SKM-1 treated with dmso at 0.1 percent for 144 hours (cell line): ENCODE data around the gene PCDH8.

Experiments used
- DNase-seq: peaks from one replicate; lab custom pipeline; 2025; ENCODE audit not compliant: unreplicated experiment; lab: John Stamatoyannopoulos, UW

PCDH8 gene

GRCh38 chr13:52851137-52851962, 2.9 kb upstream of the PCDH8 start:
- no peak for DNase-seq

GRCh38 chr13:52850396-52851136, 2.1 kb upstream of the PCDH8 start:
- peak; percentile 60 for DNase-seq

GRCh38 chr13:52850072-52850395, 1.6 kb upstream of the PCDH8 start:
- DNase-seq: no peak

DNA sequence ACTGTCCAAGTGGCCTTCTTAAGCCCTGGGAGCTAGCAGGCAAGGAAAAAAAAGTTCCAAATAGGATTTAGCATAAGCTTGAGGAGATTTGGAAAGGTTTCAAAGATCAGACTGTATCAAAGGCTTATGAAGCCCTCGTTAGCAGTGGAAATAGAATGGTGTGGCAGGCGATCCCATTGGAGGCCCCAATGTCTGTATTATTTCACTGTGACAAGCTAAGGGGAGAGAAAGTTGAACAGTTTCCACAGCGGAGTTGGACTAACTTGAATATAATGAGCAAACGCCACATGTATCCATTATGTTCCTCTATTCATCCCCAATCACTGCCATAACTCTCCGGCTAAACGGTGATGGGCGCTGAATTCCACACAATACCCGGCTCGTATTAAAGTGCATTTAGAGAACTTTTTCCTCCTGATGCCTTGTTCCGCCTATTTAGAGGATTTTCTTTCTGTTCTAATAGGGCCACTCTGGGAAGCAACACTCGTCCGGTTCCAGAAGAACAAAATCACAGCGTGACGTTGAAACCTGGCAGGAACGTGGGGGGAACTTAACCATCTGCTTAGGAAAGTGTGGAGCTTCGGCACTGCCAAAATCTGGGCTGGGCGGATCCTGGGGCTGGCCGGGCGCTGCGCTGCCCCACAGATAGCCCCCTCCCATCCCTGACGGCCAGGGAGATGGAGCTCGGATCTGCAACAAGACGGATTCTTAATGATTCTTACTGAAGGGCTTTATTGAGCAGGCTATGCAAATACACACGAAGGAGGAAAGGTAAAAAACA, 1.0 kb upstream of the PCDH8 start:
- no peak for DNase-seq

DNA sequence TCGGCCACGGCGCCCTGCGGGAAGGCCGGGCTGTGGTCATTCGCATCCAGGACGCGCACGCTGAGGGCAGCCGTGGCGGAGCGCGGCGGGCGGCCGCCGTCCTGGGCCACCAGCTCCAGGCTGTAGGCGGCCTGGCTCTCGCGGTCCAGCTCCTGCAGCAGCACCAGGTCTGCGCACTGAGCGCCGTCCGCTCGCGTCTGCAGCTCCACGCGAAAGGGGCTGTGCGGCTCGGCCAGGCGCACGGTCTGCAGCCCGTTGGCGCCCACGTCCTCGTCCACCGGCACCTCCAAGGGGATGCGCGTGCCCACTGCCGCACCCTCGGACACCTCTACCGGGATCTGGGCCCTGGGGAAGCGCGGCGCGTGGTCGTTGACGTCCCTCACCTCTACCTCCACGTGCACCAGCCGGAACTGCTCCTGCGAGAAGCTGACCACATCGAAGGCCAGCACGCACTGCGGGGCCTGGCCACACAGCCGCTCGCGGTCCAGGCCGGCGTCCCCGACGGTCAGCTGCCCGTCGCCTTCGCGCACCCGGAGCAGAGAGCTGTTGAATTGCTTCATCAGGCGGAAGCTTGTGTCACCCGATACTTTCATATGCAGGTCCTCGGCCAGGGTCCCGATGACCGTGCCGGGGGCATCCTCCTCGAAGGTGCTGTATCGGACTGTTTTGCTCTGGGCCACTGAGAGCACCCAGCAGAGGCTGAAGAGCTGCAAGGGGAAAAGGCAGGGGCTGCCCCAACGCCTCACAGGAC, 583 bp downstream of the PCDH8 start:
- DNase-seq: no peak

- DNase-seq: no peak
Observed at GRCh38 chr13:52847322-52847681, 1.1 kb downstream of the PCDH8 start.

DNA sequence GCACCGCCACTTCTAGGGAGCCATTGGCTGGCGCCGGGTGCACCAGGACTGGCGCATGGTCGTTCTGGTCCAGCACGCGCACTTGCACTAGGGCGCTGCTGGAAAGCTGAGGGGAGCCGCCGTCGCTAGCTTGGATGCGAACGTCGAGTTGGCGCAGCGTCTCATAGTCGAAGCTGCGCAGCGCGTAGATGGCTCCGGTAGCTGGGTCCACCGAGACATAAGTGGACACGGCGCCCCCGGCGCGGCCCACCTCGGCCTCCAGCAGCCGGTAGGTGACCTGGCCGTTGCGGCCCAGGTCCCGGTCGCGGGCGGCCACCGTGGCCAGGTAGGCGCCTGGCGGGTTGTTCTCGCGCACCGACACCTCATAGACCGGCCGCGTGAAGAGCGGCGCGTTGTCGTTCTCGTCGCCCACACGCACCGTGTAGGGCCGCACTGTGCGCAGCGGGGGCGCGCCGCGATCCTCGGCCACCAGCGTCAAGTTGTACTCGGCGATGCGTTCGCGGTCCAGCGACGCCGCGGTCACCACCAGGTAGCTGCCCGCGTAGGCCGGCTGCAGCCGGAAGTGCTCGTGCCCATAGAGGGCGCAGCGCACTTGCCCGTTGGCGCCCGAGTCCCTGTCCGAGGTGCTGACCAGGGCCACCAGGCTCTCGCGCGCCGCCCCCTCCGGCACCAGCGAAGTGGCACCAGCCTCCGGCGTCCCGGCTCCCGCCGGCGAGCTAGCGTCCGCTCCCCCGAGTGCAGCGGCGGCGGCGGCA, 1.7 kb downstream of the PCDH8 start:
- DNase-seq: no peak

DNA sequence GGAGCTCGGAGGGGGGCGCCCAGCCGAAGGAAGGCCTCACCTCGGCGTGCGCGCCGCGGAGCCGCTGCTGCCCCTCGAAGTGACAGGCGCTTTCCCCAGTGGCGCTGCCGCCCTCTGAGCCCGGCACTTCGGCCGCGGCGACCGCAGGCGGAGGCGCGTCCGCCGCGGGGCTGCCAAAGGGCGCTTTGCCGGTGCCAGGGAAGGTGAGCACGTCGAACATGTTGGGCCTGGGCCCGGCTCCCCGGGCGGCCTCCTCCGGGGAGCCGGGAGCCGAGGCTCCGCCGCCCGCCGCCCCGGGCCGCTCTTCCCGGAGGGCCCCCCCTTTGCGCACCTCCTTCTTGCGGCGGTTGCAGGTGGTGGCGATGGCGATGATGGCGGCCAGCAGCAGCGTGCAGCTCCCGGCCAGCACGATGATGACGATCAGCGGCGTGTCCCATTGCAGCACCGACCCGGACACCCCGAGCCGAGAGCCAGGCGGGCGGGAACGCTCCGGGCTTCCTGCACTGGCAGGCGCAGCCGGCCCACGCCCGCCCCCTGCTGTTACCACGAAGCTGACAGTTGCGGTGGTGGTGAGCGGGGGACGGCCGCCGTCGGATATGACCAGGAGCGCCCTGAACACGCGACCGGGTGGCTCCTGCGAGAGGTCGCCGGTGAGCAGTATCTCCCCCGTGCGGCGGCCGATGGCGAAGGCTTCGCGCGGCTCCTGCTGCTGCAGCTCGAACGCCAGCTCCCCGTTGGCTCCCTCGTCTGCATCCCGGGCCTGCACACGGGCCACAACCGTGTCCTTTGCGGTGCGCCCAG, 2.5 kb downstream of the PCDH8 start:
- peak; percentile 81 for DNase-seq

DNA sequence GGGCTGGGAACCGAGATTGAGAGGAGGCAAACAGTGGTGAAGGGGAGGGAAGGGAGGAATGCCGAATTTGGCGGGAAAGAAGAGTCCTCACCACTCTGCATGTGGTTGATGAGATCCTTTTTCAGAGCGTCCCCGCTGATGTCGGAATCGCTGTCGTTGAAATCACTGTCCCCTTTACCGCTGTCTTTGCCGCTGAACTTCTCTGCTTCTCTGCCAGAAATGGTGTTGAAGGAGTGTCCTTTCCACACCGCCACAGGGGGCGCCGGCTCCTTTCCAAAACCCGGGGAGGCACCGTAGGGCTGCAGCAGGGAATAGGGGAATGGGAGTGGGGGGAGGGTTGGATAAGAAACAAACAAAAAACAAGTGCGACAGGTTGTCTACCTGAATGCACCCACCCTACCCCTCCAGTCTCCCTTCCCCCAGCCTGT, 3.1 kb downstream of the PCDH8 start:
- peak; percentile 55 for DNase-seq

DNA sequence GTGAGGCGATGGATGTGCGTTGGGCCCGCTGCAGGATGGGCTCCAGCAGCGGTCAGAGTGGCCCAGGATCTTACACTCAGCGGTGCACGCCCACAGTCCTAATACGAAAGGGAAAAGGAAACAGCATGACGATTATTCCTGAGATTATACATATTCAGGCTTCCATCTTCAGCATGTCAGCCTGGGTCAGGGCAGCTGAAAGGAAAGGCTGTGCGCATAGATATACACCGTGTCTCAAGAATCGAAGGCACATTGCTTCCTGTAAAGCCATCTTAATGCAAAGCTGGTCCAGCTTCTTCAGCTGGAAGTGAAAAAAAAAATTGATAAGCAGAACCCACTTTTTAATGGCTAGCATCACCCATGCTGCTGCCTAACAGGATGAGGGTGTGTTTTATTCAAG, 3.6 kb downstream of the PCDH8 start:
- DNase-seq: no peak

GRCh38 chr13:52842441-52842840, 6.0 kb downstream of the PCDH8 start:
- DNase-seq: no peak

DNA sequence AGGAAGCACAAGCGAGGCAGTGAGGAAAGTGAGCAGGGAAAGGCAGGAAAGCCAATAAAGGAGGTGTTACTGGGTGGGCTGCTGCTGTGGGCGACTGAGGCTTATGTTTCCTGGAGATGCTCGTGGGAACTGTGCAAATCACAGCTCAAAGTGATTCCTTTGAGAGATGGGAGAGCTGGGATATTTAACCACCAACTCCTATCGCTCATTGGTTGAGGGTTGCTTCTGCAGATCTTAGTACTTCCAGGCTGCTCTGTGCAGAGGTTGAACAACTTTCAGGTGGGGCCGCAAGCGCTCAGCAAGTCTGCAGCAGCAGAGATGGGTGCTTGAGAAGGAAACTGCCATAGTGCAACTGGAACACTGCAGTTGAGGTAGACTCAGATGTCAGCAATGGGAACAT, 8.4 kb downstream of the PCDH8 start:
- no peak for DNase-seq

GRCh38 chr13:52838433-52839107, 9.9 kb downstream of the PCDH8 start:
- DNase-seq: no peak

DNA sequence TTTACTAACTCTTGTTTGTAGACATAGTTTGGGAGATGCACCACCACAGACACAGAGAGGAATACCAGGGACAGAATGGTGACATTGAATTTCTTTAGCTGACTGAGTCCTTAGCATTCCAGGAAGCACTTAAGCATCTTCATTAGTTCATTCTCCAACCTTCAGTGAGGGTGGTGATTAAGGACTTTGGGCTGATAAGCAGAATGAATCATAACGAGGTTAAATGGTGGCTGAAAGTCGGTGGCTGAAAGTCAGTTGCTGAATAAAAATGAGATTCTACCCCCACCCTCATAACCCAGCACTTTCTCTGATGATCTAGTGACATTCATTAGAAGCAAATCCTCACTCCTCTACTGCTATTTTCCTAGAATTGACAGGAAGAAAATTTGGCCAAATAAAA, 10.6 kb downstream of the PCDH8 start:
- no peak for DNase-seq

DNA sequence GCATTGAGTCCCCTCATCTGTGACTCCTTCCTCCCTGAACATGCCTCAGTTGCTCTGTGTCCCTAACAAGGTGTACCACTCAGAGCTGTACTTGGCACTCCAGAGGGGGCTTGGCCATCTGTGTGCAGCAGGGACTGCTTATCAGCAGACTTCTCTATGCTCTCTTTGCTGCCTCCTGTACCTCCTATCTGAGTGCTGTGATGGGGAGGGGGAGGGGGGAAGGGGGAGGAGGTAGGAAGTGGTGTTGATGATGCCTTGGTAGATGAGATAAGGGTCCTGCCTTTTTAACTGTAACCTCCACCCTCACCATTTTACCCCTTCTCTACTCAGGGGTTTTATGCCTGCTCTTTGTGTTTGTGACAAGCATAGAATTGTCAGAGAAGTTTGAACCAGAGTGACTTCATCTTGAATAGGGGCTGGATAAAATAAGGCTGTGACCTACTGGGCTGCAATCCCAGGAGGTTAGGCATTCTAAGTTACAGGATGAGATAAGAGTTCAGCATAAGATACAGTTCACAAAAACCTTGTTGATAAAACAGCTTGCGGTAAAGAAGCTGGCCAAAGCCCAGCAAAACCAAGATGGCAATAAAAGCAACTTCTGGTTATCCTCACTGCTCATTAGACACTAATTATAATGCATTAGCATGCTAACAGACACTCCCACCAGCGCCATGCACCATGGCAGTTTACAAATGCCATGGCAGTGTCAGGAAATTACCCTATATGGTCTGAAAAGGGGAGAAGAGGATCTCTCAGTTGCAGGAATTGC, 13.2 kb downstream of the PCDH8 start:
- no peak for DNase-seq

DNA sequence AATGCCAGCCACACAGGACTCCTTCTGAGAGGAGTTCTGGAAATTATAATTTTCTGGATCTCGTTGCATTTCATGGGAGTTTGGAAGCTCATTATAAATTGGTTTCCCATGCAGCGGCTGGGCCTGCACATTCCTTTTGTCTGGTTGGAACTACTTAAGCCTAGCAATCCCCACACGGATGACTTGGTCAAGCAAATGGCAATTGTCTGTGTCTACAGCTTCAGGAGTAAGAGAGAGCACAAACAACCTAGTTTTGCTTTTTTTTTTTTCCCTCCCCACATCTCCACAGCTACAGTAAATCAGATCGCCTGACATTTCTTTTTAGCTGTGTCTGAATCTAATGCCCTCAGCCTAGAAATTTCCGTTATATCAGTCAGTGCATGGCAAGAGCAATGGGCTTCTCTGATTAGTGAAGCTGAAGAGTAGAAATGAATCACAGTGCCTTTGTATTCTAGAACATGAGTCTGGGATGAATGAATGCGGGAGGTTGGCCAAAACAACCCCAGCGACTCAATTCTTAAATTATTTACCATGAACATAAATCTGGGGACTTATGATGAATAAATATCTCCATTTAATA, 15.1 kb downstream of the PCDH8 start:
- DNase-seq: no peak

DNA sequence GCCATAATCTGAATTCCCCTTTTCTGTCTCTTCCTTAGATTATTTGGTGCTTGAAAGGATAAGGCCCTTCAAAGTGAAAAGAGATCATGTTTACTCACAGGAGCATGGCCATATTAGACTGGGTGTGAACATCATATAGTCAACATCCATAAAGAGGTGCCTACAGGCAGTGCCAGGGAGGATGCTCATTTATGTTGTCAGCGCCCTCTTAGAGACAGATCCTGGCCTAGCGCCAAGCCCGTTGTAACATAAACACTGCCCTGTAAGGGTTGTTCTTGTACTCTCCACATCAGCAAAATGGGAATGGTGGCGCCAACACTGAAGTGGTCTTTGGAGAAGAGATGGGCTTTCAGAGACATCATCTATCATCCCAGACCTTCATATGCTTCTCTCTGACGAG, 16.1 kb downstream of the PCDH8 start:
- no peak for DNase-seq

DNA sequence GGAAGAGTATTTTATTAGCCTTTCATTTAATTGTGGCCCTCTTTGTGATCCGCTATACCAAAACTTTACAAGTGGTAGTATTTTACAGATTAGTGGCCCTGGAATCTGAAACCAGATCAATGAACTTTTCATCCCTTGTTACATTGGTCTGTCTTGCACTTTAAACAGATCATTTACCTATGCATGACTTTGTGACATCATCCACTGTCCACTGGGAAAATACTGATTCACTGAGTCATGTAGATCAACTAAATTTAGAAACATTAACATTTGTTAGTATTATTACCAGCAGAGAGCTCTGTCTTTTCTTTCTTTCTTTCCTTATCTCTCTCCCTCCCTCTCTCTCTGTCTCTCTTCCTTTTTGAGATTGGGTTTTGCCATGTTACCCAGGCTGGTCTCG, 17.5 kb downstream of the PCDH8 start:
- DNase-seq: no peak
